NB4 (cell line): ENCODE results near the gene SLC1A4.

Experiments used
- DNase-seq: peaks from one replicate; pipeline ENCODE4 v3.0.0; 2010; ENCODE audit warnings: low read depth
- H3K4me3 ChIP-seq: one replicate; pipeline ENCODE4 v1.5.1; 2011; ENCODE audit warnings: mild to moderate bottlenecking, low read depth, low read length, moderate library complexity
- CTCF ChIP-seq: IDR thresholded peaks from one replicate; pipeline ENCODE4 v1.5.1; 2012; ENCODE audit warnings: low read depth, low read length
- MAX ChIP-seq: IDR thresholded peaks from 2 replicates; pipeline ENCODE4 v1.6.1; 2011; ENCODE audit warnings: low read depth, low read length
- MYC ChIP-seq: IDR thresholded peaks from 2 replicates; pipeline ENCODE4 v1.6.1; 2011; ENCODE audit warnings: low read depth, low read length
- POLR2A ChIP-seq: IDR thresholded peaks from 2 replicates; pipeline ENCODE4 v1.6.1; 2011; ENCODE audit warnings: mild to moderate bottlenecking; ENCODE audit not compliant: insufficient read length; ENCODE audit errors: extremely low read depth

Gene SLC1A4

GRCh38 chr2:65061910-65062339 is 72.7 kb downstream of the SLC1A4 start:
- TF ChIP-seq POLR2A = no peak
- TF ChIP-seq MYC = no peak
- no peak for TF ChIP-seq MAX
- no peak for TF ChIP-seq CTCF
- DNase-seq = no peak

GRCh38 chr2:65062843-65063825 is 73.9 kb downstream of the SLC1A4 start:
- DNase-seq = no peak
- TF ChIP-seq MAX (no peak), MYC (no peak), CTCF (no peak), POLR2A (no peak)

More at GRCh38 chr2:65061910-65062339, 72.7 kb downstream of the SLC1A4 start:
- H3K4me3 ChIP-seq = no peak overlapping the region

GRCh38 chr2:65064728-65065552 is 75.7 kb downstream of the SLC1A4 start:
- DNase-seq = peak; percentile 99
- peak; percentile 66; the same call in 1 of the 2 replicates for TF ChIP-seq MAX
- TF ChIP-seq CTCF = peak; percentile 84
- no peak for TF ChIP-seq POLR2A
- TF ChIP-seq MYC = peak; percentile 49
- peak overlapping the region; percentile 35 for H3K4me3 ChIP-seq

More at GRCh38 chr2:65062843-65063825, 73.9 kb downstream of the SLC1A4 start:
- H3K4me3 ChIP-seq = no peak overlapping the region

- DNase-seq = no peak
- no peak overlapping the region for H3K4me3 ChIP-seq
- TF ChIP-seq MYC = no peak
- no peak for TF ChIP-seq POLR2A
- no peak for TF ChIP-seq MAX
- TF ChIP-seq CTCF = no peak
Measured at GRCh38 chr2:65067806-65068553, 78.8 kb downstream of the SLC1A4 start.

- TF ChIP-seq POLR2A (no peak), CTCF (no peak), MYC (no peak), MAX (no peak)
Measured at GRCh38 chr2:65069439-65069824, 80.2 kb downstream of the SLC1A4 start.

More at GRCh38 chr2:65069439-65069824, 80.2 kb downstream of the SLC1A4 start:
- H3K4me3 ChIP-seq = no peak overlapping the region
- no peak for DNase-seq
